ENCODE measurements around the gene FER1L5. TPM values are rescaled to one million over a fixed set of nuclear protein-coding genes. Genes with fewer than 3 reads are reported as not detected.

The FER1L5 gene
- total and polyA plus RNA-seq, 2 of the 8 experiments (the other 6 are each of a cell fraction or from before 2014, with no cell fraction given), result 0.23 to 0.88 TPM

DNA sequence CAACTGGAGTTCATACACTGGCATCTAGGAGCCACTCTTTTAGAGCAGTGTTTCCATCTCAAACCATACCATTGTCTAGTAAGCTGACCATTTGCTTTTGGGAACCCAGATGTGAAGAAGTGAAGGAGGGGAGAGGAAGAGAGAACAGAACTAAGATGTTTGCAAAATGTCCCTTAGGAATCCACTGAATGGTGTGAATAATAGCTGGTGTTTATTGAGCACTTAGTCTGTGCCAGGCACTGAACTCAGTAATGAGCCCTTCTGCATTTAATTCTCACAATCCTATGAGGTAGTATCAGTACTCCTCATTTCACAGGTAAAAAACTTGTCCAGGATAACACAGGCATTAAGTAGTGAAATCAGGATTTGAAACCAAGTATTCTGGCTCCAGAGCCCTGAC is 73.8 kb downstream of the FER1L5 start:
- no peak for DNase-seq (ENCODE audit: low read depth in 1 of 2, low spot score in 2 of 2)
- Histone ChIP-seq H2BK15ac (ENCODE audit: low read length) (no peak overlapping the region), H3K23me2 (ENCODE audit: low read depth, low read length) (no peaks in the 10 kb centered on the region), H3K9me3 (ENCODE audit: insufficient read depth in 2 of 2, low read depth in 1 of 2, low read length in 1 of 2) (no peaks in the 10 kb centered on the region), H3K18ac (ENCODE audit: extremely low read depth, low read length) (no peak overlapping the region), H3K23ac (ENCODE audit: insufficient read length) (no peak overlapping the region), H4K20me1 (replicated peaks in 1 of 2; ENCODE audit: control insufficient read depth in 1 of 2, insufficient read depth in 2 of 2, low read length in 2 of 2) (peaks cover 0 to 7% of the 10 kb centered on the region in 2 experiments), H2BK120ac (replicated peaks; ENCODE audit: low read depth, low read length) (no peak overlapping the region), H3K4ac (replicated peaks; ENCODE audit: insufficient read length, low read depth, low read length) (no peak overlapping the region), H3K14ac (ENCODE audit: insufficient read length) (no peak overlapping the region), H3K56ac (replicated peaks; ENCODE audit: insufficient read length, low read depth, low read length) (no peak overlapping the region), H4K91ac (replicated peaks; ENCODE audit: insufficient read length, low read length) (no peak overlapping the region), H2BK12ac (ENCODE audit: low read depth, low read length) (no peak overlapping the region), H3K9ac (replicated peaks in 1 of 4; ENCODE audit: extremely low read depth in 1 of 4, low read depth in 3 of 4, low read length in 3 of 4) (no peak overlapping the region), H3K4me3 (ENCODE audit: extremely low read depth in 1 of 4, insufficient read depth in 2 of 4, low read depth in 3 of 4, low read length in 4 of 4) (no peak overlapping the region), H2AFZ (ENCODE audit: low read length) (no peak overlapping the region), H3K36me3 (ENCODE audit: control insufficient read depth in 2 of 4, insufficient read depth in 4 of 4, low read length in 3 of 4) (peaks cover 0 to 7% (median 4%) of the 10 kb centered on the region in 4 experiments; a peak in 4 of 8 replicates), H3K4me2 (ENCODE audit: insufficient read depth in 1 of 2, low read depth in 2 of 2, low read length in 2 of 2) (no peak overlapping the region), H4K5ac (ENCODE audit: insufficient read length, low read depth, low read length) (no peak overlapping the region), H3K27me3 (replicated peaks in 1 of 4; ENCODE audit: control insufficient read depth in 3 of 4, extremely low read depth in 1 of 4, insufficient read depth in 3 of 4, low read length in 3 of 4) (no peaks in the 10 kb centered on the region; a peak in 1 of 7 replicates), H2AK5ac (ENCODE audit: low read depth, low read length) (no peak overlapping the region), H3K79me1 (ENCODE audit: low read depth, low read length) (peaks cover 4% of the 10 kb centered on the region; the same call in 1 of the 2 replicates), H2BK5ac (ENCODE audit: low read depth, low read length) (no peak overlapping the region), H3K27ac (ENCODE audit: low read depth, low read length) (no peak overlapping the region), H3K79me2 (ENCODE audit: control insufficient read depth in 1 of 2, insufficient read depth in 2 of 2, low read length in 2 of 2) (no peaks in the 10 kb centered on the region), H2BK20ac (ENCODE audit: low read length) (no peak overlapping the region), H4K8ac (ENCODE audit: extremely low read depth, insufficient read depth, low read length) (no peak overlapping the region), H3K4me1 (replicated peaks in 1 of 4; ENCODE audit: control insufficient read depth in 3 of 4, insufficient read depth in 4 of 4, low read length in 3 of 4) (no peaks in the 10 kb centered on the region)
- TF ChIP-seq RAD21 (IDR thresholded peaks at IDR 0.05 in 1 of 2, conservative IDR thresholded peaks at IDR 0.05 in 1 of 2; ENCODE audit: low read depth in 2 of 2, low read length in 2 of 2) (no peak), NANOG (IDR thresholded peaks at IDR 0.05; ENCODE audit: insufficient read depth, low read depth, low read length, poor library complexity, severe bottlenecking) (no peak), PHF8 (conservative IDR thresholded peaks at IDR 0.05; ENCODE audit: low read depth, low read length) (no peak), EZH2 (IDR thresholded peaks at IDR 0.05; ENCODE audit: low read depth, low read length, severe bottlenecking) (no peak), KDM1A (IDR thresholded peaks at IDR 0.05; ENCODE audit: borderline replicate concordance, low read length) (no peak), JUND (IDR thresholded peaks at IDR 0.05; ENCODE audit: low read length) (no peak), SIN3A (conservative IDR thresholded peaks at IDR 0.05 in 1 of 2, IDR thresholded peaks at IDR 0.05 in 1 of 2; ENCODE audit: low read depth in 1 of 2, low read length in 2 of 2) (no peak), POLR2A (IDR thresholded peaks at IDR 0.05; ENCODE audit: control extremely low read depth in 1 of 2, low read depth in 2 of 2, low read length in 2 of 2) (no peak), RFX5 (IDR thresholded peaks at IDR 0.05; ENCODE audit: borderline replicate concordance, low read depth, low read length) (no peak), NRF1 (IDR thresholded peaks at IDR 0.05; ENCODE audit: low read depth, low read length) (no peak), SAP30 (IDR thresholded peaks at IDR 0.05; ENCODE audit: insufficient read depth, insufficient replicate concordance, low read length) (no peak), RXRA (IDR thresholded peaks at IDR 0.05; ENCODE audit: insufficient read depth, low read depth, low read length) (no peak)
- TF ChIP-seq, protein P1, sequence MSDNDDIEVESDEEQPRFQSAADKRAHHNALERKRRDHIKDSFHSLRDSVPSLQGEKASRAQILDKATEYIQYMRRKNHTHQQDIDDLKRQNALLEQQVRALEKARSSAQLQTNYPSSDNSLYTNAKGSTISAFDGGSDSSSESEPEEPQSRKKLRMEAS (IDR thresholded peaks at IDR 0.05), result no peak
- TF ChIP-seq, protein P2, sequence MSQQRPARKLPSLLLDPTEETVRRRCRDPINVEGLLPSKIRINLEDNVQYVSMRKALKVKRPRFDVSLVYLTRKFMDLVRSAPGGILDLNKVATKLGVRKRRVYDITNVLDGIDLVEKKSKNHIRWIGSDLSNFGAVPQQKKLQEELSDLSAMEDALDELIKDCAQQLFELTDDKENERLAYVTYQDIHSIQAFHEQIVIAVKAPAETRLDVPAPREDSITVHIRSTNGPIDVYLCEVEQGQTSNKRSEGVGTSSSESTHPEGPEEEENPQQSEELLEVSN (IDR thresholded peaks at IDR 0.05), result no peak
- no peak for FAIRE-seq
- ChIA-PET CTCF (ENCODE audit: partially characterized antibody) (no interaction called here), POLR2A (ENCODE audit: partially characterized antibody) (no interaction called here)
